Osteocyte (in vitro differentiated cells): ENCODE measurements around the gene LRRC37A3. TPM values are rescaled to one million over a fixed set of nuclear protein-coding genes. Genes with fewer than 3 reads are reported as not detected.
"Not testable (repeated sequence)": the region's sequence is repeated elsewhere in the genome, so short reads cannot be mapped to it uniquely, and the experiment has no call there.

Experiments used
- DNase-seq: peaks from one replicate; pipeline ENCODE4 v3.0.0; 2021; ENCODE audit warnings: mixed read lengths; ENCODE audit not compliant: unreplicated experiment; ENCODE audit errors: extremely low spot score
- H3K27ac Mint-ChIP-seq: one replicate; pipeline ENCODE4 v1.8.0; 2021; ENCODE audit warnings: mild to moderate bottlenecking, mixed read lengths; ENCODE audit not compliant: unreplicated experiment
- H3K27me3 Mint-ChIP-seq: one replicate; pipeline ENCODE4 v1.8.0; 2021; ENCODE audit warnings: mixed read lengths; ENCODE audit not compliant: unreplicated experiment
- H3K36me3 Mint-ChIP-seq: one replicate; pipeline ENCODE4 v1.8.0; 2021; ENCODE audit warnings: mixed read lengths; ENCODE audit not compliant: unreplicated experiment
- H3K4me1 Mint-ChIP-seq: one replicate; pipeline ENCODE4 v1.8.0; 2021; ENCODE audit warnings: mixed read lengths; ENCODE audit not compliant: unreplicated experiment
- H3K4me3 Mint-ChIP-seq: one replicate; pipeline ENCODE4 v1.8.0; 2021; ENCODE audit warnings: mild to moderate bottlenecking, moderate library complexity, mixed read lengths; ENCODE audit not compliant: unreplicated experiment
- H3K9me3 Mint-ChIP-seq: one replicate; pipeline ENCODE4 v1.8.0; 2021; ENCODE audit warnings: mixed read lengths; ENCODE audit not compliant: unreplicated experiment
- CTCF ChIP-seq: fragments of 200-600 bp; sonication (generic); IDR thresholded peaks from 2 replicates; pipeline ENCODE4 v1.5.0; 2021; ENCODE audit warnings: antibody characterized with exemption, mild to moderate bottlenecking, moderate library complexity
- long read RNA-seq: library from polyadenylated mRNA; unstranded; transcript quantifications from one replicate; pipeline ENCODE4 v2.0.0, GENCODE V29; 2021
- total RNA-seq: library from RNA; stranded (reverse); gene quantifications from 2 replicates; pipeline ENCODE4 v1.2.1, GENCODE V29; 2021

The LRRC37A3 gene
- total RNA-seq, result 25.1 and 27.3 TPM in 2 replicates
- long read RNA-seq, partial matches to known transcripts, result 2 of 6 reads
- long read RNA-seq, other reads (novel, unspliced or antisense), result 4 of 6 reads

GRCh38 chr17:64919289-64920025, at the start of gene LRRC37A3:
Gene LRRC37A3 (minus strand): TSS chr17:64919478. CDS start chr17:64897257, 22,221 bp downstream.
- H3K27me3 Mint-ChIP-seq, H3K9me3 Mint-ChIP-seq, H3K36me3 Mint-ChIP-seq, H3K4me1 Mint-ChIP-seq: not testable (repeated sequence)
- H3K4me3 Mint-ChIP-seq, result peak within 1 kb of the TSS; percentile 84
- peak within 1 kb of the TSS; percentile 89 for H3K27ac Mint-ChIP-seq
- TF ChIP-seq CTCF, result peak; percentile 98
- DNase-seq, result peak; percentile 100

- Mint-ChIP-seq H3K4me3 (peak overlapping the region; percentile 64), H3K27ac (peak overlapping the region; percentile 63), H3K4me1 (peaks cover 18% of the 10 kb centered on the region)
- H3K9me3 Mint-ChIP-seq, DNase-seq, H3K36me3 Mint-ChIP-seq, H3K27me3 Mint-ChIP-seq: not testable (repeated sequence)
- TF ChIP-seq CTCF, result peak; percentile 45
These were observed 46.6 kb upstream of the LRRC37A3 start for GRCh38 chr17:64965873-64966287.

DNA sequence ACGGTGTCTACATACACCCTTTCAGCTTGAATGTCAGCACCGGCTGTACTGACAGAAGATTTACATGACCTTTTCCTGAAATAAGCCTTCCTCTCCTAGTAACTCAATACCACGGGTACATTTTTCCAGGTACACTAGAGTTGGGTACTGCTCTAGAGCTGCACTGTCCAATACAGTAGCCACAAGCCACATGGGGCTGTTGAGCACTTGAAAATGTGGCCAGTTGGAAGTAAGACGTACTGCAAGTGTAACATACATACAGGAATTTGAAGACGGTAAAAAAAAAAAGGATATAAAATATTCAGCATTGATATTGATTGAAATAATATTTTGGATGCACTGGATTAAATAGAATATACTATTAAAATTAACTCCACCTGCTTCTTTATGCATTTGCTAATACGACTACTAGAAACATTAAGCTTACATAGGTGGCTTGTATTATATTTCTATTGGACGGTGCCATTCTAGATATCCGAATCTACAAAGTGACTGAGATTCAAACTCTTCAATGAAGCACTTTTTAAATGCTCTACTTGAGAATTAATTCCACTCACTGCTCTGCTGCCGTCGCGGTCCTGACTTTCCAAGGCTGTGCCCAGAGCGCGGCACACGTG, 46.1 kb upstream of the LRRC37A3 start:
- not testable (repeated sequence) for DNase-seq, H3K9me3 Mint-ChIP-seq, H3K27me3 Mint-ChIP-seq, H3K36me3 Mint-ChIP-seq
- peak overlapping the region; percentile 63 for H3K27ac Mint-ChIP-seq
- peak overlapping the region; percentile 64 for H3K4me3 Mint-ChIP-seq
- H3K4me1 Mint-ChIP-seq, result peaks cover 18% of the 10 kb centered on the region

DNA sequence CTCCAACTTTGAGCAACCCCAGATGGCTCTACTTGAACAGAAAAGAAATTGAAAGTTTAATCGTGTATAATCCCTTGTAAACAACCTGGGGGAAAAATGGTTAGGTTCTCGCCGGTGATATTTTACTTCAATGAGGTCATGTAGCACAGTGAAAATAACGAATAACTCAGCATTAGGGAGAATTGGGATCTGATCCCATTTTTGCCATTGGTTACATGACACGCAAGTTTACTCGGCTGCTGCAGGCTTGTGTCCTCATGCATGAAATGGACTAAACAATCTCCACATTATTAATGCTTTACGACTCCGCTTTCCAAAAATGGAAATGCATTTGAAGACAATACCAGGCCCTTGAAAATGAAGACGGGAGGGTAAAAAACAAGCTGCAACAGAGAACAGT, 45.5 kb upstream of the LRRC37A3 start:
- H3K9me3 Mint-ChIP-seq, result no peaks in the 10 kb centered on the region
- TF ChIP-seq CTCF, result no peak
- peaks cover 2% of the 10 kb centered on the region for H3K36me3 Mint-ChIP-seq
- no peak overlapping the region for H3K4me3 Mint-ChIP-seq
- H3K27ac Mint-ChIP-seq, result no peak overlapping the region
- DNase-seq, result no peak
- peaks cover 19% of the 10 kb centered on the region for H3K4me1 Mint-ChIP-seq
- no peaks in the 10 kb centered on the region for H3K27me3 Mint-ChIP-seq

DNA sequence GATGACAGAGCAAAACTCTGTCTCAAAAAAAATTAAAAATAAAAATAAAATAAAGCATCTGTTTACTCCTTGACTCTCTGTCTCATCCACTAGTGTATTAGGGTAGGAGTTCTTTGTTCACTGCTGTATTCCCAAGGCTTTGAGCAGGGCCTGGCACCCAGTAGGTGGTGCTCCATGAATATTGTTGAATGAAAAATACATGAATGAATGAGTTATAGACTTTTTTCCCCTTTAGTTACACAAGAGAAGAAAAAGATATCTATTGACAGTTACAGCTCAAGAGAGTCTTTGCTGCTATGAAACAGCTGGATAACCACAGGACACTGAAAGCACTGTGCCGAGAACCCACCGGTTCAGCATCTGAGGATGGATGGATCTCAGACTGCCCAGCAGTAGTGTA, 44.5 kb upstream of the LRRC37A3 start:
- H3K4me1 Mint-ChIP-seq, result peaks cover 23% of the 10 kb centered on the region
- H3K4me3 Mint-ChIP-seq, DNase-seq, H3K9me3 Mint-ChIP-seq, H3K27me3 Mint-ChIP-seq, H3K36me3 Mint-ChIP-seq, H3K27ac Mint-ChIP-seq: not testable (repeated sequence)
